ACC112 (cell line): ENCODE results near the gene COQ7.

Source experiments
- H2AFZ ChIP-seq: fragments of 200-600 bp; sonication (generic); one replicate; pipeline ENCODE4 v1.6.0; 2017; ENCODE audit warnings: antibody characterized with exemption, low read length; ENCODE audit not compliant: unreplicated experiment
- H3K27ac ChIP-seq: fragments of 200-600 bp; sonication (generic); 2 replicates; pipeline ENCODE4 v1.5.1; 2014; ENCODE audit warnings: low read depth, mild to moderate bottlenecking, antibody characterized with exemption, low read length, moderate library complexity
- H3K27me3 ChIP-seq: fragments of 200-600 bp; sonication (generic); 2 replicates; pipeline ENCODE4 v1.6.1; 2014; ENCODE audit warnings: mild to moderate bottlenecking, antibody characterized with exemption, low read length, moderate library complexity, mixed read lengths; ENCODE audit not compliant: insufficient read depth
- H3K36me3 ChIP-seq: fragments of 200-600 bp; sonication (generic); 2 replicates; pipeline ENCODE4 v1.6.1; 2016; ENCODE audit warnings: mild to moderate bottlenecking, antibody characterized with exemption, low read length, moderate library complexity, mixed read lengths; ENCODE audit not compliant: insufficient read depth
- H3K4me1 ChIP-seq: fragments of 200-600 bp; sonication (generic); one replicate; pipeline ENCODE4 v1.6.1; 2016; ENCODE audit warnings: low read length, mixed read lengths; ENCODE audit not compliant: insufficient read depth, unreplicated experiment, control insufficient read depth
- H3K4me3 ChIP-seq: fragments of 200-600 bp; sonication (generic); 2 replicates; pipeline ENCODE4 v1.5.1; 2014; ENCODE audit warnings: mild to moderate bottlenecking, low read depth, low read length
- H3K79me2 ChIP-seq: fragments of 200-600 bp; sonication (generic); one replicate; pipeline ENCODE4 v1.6.0; 2016; ENCODE audit warnings: low read length; ENCODE audit not compliant: control insufficient read depth, unreplicated experiment, insufficient read depth

Gene COQ7

GRCh38 chr16:19067349-19068236 lies at the start of gene COQ7:
Gene COQ7 (plus strand): TSS chr16:19067614. CDS start chr16:19067665, 51 bp downstream.
- peak within 1 kb of the TSS; percentile 99 for H3K4me3 ChIP-seq
- peak within 1 kb of the TSS; percentile 98 for H2AFZ ChIP-seq
- peaks cover 7% of the 10 kb centered on the region for H3K79me2 ChIP-seq
- peaks cover 10% of the 10 kb centered on the region for H3K4me1 ChIP-seq
- H3K27me3 ChIP-seq: no peaks in the 10 kb centered on the region
- H3K27ac ChIP-seq: peak within 1 kb of the TSS; percentile 96
- no peaks in the 10 kb centered on the region for H3K36me3 ChIP-seq

- H3K27ac ChIP-seq: no peak overlapping the region
- no peaks in the 10 kb centered on the region for H3K27me3 ChIP-seq
- no peaks in the 10 kb centered on the region for H3K36me3 ChIP-seq
- H3K4me1 ChIP-seq: no peaks in the 10 kb centered on the region
- H2AFZ ChIP-seq: no peak overlapping the region
- no peak overlapping the region for H3K4me3 ChIP-seq
- no peaks in the 10 kb centered on the region for H3K79me2 ChIP-seq
Observed at GRCh38 chr16:19020689-19021088, 46.7 kb upstream of the COQ7 start.

- H2AFZ ChIP-seq: no peak overlapping the region
- no peaks in the 10 kb centered on the region for H3K36me3 ChIP-seq
- no peak overlapping the region for H3K27ac ChIP-seq
- no peaks in the 10 kb centered on the region for H3K79me2 ChIP-seq
- no peaks in the 10 kb centered on the region for H3K4me1 ChIP-seq
- H3K4me3 ChIP-seq: no peak overlapping the region
- H3K27me3 ChIP-seq: no peaks in the 10 kb centered on the region
Observed at GRCh38 chr16:19021747-19022146, 45.7 kb upstream of the COQ7 start.

GRCh38 chr16:19027416-19027815 lies 40.0 kb upstream of the COQ7 start:
- H3K27ac ChIP-seq: no peak overlapping the region
- H3K4me3 ChIP-seq: no peak overlapping the region
- H3K27me3 ChIP-seq: no peaks in the 10 kb centered on the region
- H3K79me2 ChIP-seq: no peaks in the 10 kb centered on the region
- no peaks in the 10 kb centered on the region for H3K4me1 ChIP-seq
- no peaks in the 10 kb centered on the region for H3K36me3 ChIP-seq
- H2AFZ ChIP-seq: no peak overlapping the region

- Histone ChIP-seq H3K36me3 (no peaks in the 10 kb centered on the region), H3K27me3 (no peaks in the 10 kb centered on the region), H3K79me2 (no peaks in the 10 kb centered on the region), H3K4me3 (no peak overlapping the region), H3K27ac (no peak overlapping the region), H2AFZ (no peak overlapping the region), H3K4me1 (no peaks in the 10 kb centered on the region)
Observed at GRCh38 chr16:19029980-19030379, 37.4 kb upstream of the COQ7 start.

GRCh38 chr16:19031738-19032137 lies 35.7 kb upstream of the COQ7 start:
- Histone ChIP-seq H3K27me3 (no peaks in the 10 kb centered on the region), H3K27ac (no peak overlapping the region), H3K4me3 (no peak overlapping the region), H2AFZ (no peak overlapping the region), H3K79me2 (no peaks in the 10 kb centered on the region), H3K4me1 (no peaks in the 10 kb centered on the region), H3K36me3 (no peaks in the 10 kb centered on the region)

- Histone ChIP-seq H2AFZ (no peak overlapping the region), H3K4me3 (no peak overlapping the region), H3K27me3 (no peaks in the 10 kb centered on the region), H3K4me1 (no peaks in the 10 kb centered on the region), H3K36me3 (no peaks in the 10 kb centered on the region), H3K79me2 (no peaks in the 10 kb centered on the region), H3K27ac (no peak overlapping the region)
Observed at GRCh38 chr16:19033761-19034160, 33.7 kb upstream of the COQ7 start.

GRCh38 chr16:19040400-19040799 lies 27.0 kb upstream of the COQ7 start:
- no peak overlapping the region for H3K4me3 ChIP-seq
- no peaks in the 10 kb centered on the region for H3K79me2 ChIP-seq
- H3K36me3 ChIP-seq: no peaks in the 10 kb centered on the region
- H3K4me1 ChIP-seq: no peaks in the 10 kb centered on the region
- H3K27me3 ChIP-seq: no peaks in the 10 kb centered on the region
- no peak overlapping the region for H2AFZ ChIP-seq
- no peak overlapping the region for H3K27ac ChIP-seq

- Histone ChIP-seq H3K4me3 (no peak overlapping the region), H3K27ac (no peak overlapping the region)
Observed at GRCh38 chr16:19044769-19045168, 22.6 kb upstream of the COQ7 start.

GRCh38 chr16:19046062-19046461 lies 21.4 kb upstream of the COQ7 start:
- Histone ChIP-seq H3K4me3 (no peak overlapping the region), H3K27ac (no peak overlapping the region), H3K36me3 (no peaks in the 10 kb centered on the region), H3K79me2 (no peaks in the 10 kb centered on the region), H3K27me3 (no peaks in the 10 kb centered on the region), H3K4me1 (no peaks in the 10 kb centered on the region), H2AFZ (no peak overlapping the region)

More at GRCh38 chr16:19044769-19045168, 22.6 kb upstream of the COQ7 start:
- no peaks in the 10 kb centered on the region for H3K27me3 ChIP-seq
- H2AFZ ChIP-seq: no peak overlapping the region
- H3K4me1 ChIP-seq: no peaks in the 10 kb centered on the region
- no peaks in the 10 kb centered on the region for H3K79me2 ChIP-seq
- H3K36me3 ChIP-seq: no peaks in the 10 kb centered on the region

GRCh38 chr16:19062706-19063105 lies 4.7 kb upstream of the COQ7 start:
- H2AFZ ChIP-seq: no peak overlapping the region
- no peaks in the 10 kb centered on the region for H3K79me2 ChIP-seq
- no peaks in the 10 kb centered on the region for H3K4me1 ChIP-seq
- H3K36me3 ChIP-seq: no peaks in the 10 kb centered on the region
- H3K4me3 ChIP-seq: no peak overlapping the region
- H3K27me3 ChIP-seq: no peaks in the 10 kb centered on the region
- no peak overlapping the region for H3K27ac ChIP-seq
